B cell (primary cell): ENCODE measurements around the gene GSC2.

Source experiments
- EZH2 ChIP-seq: IDR thresholded peaks from 2 replicates; pipeline ENCODE4 v1.6.1; 2012; ENCODE audit warnings: borderline replicate concordance, low read depth, mild to moderate bottlenecking, moderate library complexity, low read length; ENCODE audit not compliant: insufficient read depth, poor library complexity, severe bottlenecking
- TF ChIP-seq, protein P1 (sequence below): fragments of 200-600 bp; IDR thresholded peaks from one replicate; pipeline ENCODE4 v1.8.0; 2022; ENCODE audit warnings: antibody characterized with exemption, mild to moderate bottlenecking

DNA sequence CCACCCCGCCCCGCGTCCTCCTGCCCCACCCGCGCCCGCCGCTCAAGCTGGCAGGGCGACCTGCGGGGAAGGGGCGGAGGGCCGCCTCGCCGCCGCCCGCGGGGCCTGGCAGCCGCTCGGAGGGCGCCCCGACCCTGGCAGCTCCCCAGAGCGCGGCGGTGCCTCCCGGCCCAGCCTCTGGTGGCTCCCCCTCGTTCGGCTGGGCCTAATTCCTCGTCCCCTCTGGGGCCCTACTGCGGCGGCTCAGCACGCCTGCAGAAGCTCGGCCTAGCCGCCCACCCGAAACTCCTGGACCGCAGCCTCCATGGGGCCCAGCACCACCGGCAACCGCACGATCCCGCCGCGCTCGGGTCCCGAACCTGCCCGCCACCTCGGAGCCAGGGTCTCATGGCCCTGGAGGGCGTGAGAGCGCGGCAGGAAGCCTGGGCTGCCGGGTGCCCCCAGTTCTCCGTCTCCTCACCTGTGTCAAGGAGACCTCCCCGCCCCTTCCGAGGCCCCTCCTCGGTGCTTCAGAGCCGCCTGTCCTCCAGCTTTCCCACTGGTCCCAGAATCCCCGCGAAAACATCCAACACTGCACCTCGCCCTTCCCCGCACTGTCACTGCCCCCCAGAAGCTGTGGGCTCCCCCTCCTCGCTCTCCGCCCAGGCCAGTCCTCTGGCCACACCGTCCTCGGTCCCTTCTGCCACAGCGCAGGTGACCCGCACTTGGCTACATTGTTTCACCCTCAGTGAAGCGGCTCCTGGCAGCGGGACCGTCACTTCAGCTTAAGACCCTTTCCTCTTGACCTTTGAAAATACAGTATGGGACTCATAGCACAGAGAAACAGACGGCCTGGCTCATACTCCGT is 613 bp upstream of the GSC2 start:
- TF ChIP-seq, protein P1, sequence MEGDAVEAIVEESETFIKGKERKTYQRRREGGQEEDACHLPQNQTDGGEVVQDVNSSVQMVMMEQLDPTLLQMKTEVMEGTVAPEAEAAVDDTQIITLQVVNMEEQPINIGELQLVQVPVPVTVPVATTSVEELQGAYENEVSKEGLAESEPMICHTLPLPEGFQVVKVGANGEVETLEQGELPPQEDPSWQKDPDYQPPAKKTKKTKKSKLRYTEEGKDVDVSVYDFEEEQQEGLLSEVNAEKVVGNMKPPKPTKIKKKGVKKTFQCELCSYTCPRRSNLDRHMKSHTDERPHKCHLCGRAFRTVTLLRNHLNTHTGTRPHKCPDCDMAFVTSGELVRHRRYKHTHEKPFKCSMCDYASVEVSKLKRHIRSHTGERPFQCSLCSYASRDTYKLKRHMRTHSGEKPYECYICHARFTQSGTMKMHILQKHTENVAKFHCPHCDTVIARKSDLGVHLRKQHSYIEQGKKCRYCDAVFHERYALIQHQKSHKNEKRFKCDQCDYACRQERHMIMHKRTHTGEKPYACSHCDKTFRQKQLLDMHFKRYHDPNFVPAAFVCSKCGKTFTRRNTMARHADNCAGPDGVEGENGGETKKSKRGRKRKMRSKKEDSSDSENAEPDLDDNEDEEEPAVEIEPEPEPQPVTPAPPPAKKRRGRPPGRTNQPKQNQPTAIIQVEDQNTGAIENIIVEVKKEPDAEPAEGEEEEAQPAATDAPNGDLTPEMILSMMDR, result no peak
- TF ChIP-seq EZH2, result no peak
